Fibroblast of skin of abdomen (primary cell): ENCODE results near the gene DELE1.

Source experiments
- DNase-seq: peaks from one replicate; pipeline ENCODE4 v3.0.0-alpha.2; 2013

The DELE1 gene

DNA sequence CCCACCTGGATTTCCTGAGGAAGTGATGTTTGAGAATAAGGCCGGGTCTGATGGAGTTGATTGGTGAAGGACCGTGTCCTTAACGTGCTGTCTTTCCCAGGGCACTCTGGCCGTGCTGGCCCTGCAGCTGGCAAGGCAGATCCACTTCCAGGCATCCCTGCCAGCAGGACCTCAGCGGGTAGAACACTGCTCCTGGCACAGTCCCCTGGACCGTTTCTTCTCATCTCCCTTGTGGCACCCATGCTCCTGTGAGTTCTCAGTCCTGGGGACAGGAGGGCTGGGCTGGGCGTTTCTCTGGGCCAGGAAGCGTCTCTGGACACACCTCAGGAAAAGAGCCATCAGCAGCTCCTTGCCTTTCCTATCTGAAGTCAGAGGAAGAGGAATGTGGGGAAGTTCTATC is 4.4 kb downstream of the DELE1 start:
- DNase-seq = no peak

DNA sequence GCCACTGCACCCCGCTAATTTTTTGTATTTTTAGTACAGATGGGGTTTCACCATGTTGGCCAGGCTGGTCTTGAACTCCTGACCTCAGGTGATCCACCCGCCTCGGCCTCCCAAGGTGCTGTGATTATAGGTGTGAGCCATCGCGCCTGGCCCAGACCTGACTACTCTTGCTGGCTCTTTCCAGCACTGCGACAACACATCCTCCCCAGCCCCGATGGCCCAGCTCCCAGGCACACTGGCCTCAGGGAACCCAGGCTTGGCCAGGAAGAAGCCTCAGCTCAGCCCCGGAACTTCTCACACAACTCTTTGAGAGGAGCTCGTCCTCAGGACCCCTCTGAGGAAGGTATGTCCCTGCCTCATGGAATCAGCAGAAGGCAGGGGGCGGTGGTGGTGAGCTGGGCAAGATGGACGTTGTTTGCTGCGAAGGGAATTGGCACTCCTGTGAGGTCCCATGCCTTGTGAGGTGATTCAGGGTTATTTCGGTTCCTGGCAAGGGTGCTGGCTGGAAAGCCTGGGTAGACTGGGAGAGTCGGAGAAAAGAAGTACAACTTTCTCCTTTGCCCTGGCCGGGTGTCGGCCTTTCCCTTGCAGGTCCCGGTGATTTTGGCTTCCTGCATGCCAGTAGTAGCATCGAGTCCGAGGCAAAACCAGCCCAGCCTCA is 5.9 kb downstream of the DELE1 start:
- DNase-seq = no peak

DNA sequence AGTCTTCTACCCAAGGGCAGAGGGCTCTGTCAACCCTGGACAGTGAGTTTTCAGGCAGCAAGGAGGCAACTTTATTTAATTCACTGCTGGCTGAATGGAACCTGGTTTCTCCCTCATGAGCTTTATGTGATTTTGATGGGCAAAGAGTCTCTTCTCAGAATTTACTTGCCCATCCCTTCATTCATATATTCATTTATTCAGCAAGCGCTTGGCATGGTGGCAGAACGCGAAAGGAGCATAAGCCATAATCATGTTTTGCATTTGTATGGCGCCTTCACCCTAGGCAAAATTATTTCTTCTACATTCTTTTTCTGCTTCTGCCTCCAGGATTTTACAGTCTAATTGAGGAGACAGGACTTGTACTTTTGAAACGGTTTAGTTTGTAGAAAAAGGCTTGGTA is 8.0 kb downstream of the DELE1 start:
- no peak for DNase-seq

DNA sequence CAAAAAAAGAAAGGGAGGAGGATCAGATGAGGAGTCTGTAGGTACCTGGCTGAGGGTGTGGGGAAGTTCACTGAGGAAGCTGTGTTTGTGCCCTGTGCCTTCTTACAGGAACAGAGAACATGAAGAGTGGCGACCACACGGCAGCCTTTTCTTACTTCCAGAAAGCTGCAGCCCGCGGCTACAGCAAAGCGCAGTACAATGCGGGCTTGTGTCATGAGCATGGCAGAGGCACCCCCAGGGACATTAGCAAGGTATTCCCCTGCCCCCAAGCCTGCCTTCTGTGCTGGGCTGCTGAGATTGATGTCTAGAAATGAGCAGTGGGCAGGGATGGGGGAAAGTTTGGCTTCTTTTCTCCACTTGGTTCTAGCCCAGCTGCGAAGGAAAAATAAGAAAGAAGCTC is 9.5 kb downstream of the DELE1 start:
- DNase-seq = no peak

DNA sequence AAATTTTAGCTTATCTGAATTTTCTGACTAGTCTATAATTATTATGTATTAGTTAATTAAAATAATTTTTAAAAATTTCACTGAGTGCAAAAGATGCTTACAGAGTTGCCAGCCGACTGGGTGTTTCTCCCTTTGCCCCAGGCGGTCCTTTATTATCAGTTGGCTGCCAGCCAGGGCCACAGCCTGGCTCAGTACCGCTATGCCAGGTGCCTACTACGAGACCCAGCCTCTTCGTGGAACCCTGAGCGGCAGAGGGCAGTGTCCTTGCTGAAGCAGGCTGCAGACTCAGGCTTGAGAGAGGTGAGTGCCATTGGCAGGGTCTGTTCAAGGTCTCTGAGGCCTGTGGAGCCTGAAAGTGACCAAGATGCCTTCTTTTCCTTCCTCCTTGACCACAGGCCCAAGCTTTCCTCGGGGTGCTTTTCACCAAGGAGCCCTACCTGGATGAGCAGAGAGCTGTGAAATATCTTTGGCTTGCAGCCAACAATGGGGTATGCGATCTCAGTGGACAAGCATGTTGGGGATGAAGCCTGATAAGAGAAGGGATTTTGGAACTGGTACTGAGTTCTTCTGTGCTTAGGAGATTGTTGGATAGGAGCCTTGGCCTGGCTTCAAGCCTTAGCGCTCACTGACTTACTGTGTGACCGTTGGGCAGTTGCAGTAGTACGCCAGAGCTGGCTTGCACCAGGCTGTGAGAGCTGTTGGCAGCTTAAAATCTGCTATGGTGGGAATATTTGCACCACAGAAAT is 10.6 kb downstream of the DELE1 start:
- no peak for DNase-seq

DNA sequence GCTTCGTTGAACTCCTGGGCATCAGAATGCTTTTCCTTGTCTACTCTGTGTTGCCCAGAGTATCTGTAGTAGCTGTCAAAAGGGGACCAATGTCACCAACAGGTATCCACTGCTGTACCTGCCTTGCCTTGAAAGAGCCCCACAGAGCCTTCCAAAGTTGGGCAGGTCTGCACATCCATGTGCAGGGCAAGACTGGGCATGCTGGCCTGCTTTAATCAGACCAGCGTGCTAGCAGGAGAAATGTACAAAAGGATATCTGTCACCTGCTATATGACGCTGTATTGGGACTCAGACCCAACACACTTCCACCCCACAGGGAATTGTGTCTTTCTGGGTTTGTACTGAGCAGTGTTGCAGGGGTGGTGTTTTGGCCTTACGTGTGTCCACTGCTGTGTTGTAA is 11.9 kb downstream of the DELE1 start:
- DNase-seq = no peak

DNA sequence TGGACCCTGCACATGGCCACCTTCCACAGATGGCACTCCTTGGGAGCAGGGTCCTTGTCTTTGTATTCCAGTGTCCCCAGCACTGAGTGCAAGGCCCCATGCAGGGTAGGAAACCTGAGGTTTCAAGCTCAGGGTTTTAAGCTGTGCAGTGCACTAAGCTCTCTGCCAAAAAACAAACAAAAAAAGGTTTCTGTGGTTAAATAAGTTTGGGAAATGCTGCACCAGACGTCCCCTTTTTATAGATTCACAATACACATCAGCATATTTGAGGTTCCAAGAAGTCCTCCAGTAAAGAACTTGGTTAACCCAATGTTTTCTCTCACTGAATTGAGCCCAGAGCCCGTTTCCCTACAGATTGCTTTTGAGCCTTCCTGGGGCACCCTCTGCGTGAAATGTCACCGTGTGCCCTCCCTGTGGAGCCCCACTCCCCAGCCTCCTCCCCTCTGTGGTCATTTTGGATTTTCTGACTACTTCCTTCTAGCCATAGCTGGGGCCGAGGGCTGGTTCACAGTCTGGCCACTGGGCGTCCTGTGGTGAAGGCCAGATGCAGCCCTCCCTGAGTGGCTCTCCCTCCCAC is 17.1 kb downstream of the DELE1 start:
- DNase-seq = no peak

DNA sequence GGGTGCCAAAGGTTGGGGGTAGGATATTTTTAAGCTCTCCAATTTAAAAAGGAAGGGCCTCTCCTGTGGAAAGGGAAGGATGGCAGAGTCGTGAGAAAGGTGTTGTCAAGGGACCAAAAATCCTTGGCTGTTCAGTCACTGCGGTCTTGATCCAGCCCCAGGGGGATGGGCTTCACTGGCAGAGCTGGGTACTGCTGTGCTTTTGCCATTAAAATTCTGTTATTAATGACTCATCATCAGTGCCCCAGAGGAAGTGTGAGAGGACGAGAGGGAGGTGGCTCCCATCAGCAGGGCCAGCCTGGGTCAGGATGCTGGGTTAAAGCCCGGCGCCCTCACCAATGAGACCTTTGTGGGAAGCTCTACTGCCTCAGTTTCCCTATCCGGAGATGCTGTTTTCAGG is 17.6 kb downstream of the DELE1 start:
- peak; percentile 13 for DNase-seq

DNA sequence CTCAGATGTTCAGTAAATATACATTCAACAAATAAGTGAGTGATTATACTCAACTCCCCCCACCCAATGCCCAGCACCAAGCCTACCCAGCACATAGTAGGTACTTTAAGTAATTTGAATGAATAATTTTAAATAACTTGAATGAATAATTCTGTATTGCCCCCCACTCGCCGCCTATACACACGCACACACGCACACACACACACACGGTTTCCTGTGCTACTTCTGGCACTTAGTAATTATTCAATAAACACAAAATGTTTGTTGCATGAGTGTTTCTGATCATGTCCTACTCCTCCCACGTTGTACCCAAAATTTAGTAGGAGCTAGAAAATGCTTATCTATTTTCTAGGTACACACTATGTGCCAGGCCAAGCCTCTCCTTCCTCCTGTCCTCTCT is 18.1 kb downstream of the DELE1 start:
- DNase-seq = no peak

DNA sequence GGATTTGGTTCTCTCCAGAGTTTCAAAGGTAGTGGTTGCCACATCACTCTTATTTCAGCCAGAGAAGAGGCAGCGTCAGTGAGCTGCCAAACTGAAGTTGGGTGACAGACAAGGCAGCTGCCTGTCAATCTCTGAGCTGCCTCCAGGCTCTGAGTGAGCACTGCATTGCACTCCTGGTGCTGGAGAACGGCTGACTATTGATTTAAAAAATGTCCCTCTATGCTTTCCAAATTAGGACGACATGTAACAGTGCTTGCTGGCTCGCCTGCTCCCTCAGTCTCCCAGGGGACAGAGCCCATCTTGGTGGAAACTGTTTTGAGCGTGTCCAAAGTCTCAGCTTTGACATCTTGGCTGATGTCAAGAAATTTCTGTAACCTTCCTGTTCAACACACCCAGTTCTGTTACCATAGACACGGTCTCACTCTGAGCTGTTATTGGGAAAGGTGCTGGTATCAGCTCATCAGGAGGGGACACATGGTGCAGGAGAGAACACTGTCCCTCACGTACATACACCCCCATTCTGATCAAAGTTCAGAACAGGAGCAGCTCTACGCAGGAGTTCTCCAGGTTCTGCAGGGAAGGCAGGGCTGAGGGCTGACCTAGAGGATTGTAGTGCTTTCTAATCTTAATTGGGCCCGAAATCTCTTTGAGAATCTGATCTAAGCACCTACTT is 18.6 kb downstream of the DELE1 start:
- DNase-seq = no peak

DNA sequence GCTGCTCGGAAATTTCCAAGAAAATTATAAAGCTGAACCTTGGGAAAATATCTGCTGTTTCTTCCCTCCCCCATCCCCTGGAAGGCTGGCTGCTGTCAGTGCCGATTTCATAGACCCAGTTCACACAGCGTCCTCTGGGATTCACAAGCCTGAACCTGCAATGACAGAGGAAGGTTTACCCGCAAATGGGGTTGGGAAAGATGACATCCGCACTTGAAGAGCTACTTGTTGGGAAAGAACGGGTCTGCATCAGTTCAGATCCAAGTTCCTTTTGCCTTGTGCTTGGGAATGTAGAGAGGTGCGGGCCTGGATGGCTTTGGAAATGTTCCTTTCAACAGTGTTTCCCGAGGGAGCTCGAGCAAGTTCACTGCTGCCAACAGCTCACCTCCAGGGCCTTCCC is 20.4 kb downstream of the DELE1 start:
- no peak for DNase-seq

DNA sequence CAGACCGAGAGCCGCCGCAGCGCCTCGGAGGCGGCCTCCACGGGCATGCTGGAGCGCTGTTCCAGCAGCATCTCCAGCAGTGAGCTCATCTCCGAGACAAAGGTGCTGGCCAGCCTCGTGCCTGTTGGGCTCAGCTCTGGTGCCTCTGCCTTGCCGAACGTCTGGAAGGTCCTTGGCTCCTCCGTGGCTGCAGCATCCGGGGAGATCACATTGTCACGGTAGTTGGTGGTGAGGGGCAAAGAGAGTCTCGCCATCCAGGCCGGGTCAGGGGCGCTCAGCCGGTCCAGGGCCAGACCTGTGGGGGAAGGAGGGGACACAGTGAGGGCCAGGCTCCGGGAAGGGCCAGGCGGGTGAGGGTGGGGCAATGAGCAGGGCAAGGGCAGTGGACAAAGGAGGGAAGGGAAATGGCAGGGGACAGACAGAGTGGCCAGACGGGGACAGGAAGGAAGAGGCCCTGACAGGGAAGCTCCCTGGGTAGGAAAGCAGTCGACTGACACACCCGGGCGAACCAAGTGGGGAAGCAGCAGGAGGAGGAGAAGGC is 21.9 kb downstream of the DELE1 start:
- no peak for DNase-seq

DNA sequence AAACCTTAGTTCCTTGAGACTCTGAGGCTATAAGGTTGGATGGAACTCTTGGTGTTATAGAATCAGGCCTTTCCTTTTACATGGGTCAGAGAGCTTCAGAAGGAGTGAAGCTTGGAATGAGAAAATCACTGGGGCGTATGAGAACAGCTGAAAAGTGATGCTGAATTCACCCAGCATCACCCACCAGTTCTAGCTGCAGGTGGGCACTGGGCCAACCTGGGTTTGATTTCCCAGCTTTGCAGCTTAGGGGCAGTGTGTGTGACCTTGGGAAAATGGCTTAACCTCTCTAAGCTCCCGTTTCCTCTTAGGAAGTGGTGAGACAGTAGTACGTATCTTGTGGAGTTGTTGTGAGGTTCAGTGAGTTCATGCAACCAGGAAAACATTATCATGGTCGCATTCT is 23.6 kb downstream of the DELE1 start:
- DNase-seq = no peak

DNA sequence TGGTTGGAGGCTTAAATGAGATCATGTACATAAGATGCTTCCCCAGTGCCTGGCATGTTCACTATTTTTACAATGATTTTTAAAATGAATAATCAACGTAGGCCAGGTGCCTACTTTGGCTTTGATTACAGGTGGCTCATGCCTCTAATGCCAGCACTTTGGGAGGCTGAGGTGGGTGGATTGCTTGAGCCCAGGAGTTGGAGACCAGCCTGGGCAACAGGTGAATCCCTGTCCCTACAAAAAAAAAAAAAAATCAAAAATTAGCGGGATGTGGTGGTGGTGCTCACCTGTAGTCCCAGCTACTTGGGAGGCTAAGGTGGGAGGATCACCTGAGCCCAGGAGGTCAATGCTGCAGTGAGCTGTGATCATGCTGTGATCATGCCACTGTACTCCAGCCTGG is 25.1 kb downstream of the DELE1 start:
- DNase-seq = no peak

DNA sequence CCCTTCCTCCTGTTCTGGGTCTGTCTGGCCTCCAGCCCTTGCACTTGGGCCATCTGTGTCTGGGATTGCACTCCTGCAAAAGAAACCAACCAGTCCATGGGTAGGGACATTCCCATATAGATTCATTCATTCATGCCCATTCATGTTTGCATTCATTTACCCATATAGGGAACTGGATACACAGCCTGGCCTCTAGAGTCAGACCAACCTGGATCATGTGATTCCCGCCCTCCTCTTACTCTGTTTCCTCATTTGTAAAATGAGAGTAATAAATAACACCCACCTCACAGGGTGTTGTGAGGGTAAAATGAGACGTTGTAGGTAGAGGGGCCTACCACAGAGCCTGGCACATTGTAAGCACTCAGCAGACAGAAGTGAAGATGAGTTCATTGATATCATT is 25.8 kb downstream of the DELE1 start:
- no peak for DNase-seq

DNA sequence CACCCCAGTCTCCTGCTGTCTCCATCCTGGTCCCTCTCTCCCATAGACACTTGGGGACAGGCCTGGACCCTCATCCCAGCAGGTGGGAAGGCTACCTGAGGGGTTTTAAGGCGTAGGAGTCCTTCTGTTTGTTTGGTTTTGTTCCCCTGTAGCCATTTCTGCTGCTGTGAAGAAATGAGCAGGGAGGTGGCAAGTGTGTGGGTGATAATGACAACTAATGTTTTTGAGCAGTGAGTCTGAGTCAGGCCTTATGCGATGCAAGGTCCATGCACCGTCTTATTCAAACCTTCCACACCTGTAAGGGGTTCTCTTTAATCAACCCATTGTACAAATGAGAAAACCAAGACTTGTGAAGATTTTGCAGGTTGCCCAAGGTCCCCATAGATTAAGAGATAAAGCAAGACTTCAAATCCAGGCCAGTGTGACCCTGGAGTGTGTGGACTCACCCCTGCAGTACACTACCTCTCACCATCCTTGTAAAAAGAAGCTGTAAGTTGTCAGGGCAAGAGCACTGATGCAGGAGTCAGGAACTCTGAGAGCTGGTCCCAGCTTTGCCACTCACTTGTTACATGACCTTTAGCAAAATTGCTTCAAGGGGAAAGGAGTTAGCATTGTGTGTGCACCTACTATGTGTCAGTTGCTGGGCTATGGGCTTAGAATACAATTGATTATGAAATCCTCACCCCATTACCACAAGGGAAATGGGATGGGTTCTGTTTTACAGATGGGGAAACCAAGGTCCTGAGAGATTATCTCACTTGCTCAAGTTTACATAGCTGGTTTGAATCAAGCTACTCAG is 26.7 kb downstream of the DELE1 start:
- DNase-seq = no peak

DNA sequence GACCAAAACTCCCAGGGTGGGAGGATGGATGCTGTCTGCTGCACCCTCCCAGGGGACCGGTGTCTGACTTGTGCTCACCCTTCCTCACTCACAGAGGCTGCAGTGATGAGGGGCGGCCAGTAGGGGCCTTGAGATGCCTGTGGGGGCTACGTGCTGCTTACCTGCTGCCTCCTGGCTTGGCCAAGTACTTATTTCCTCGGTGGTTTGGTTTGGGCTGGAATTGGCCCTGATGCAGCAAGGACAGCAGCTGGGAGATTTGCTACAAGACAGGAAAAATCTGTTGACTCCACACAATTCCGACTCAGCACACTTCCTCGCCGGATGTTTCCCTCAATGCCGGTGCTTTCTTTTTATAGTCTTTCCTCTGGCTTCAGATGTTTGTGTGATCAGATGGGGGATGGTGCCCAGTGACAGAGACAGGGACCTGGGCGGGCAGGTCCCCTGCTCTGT is 27.7 kb downstream of the DELE1 start:
- no peak for DNase-seq

DNA sequence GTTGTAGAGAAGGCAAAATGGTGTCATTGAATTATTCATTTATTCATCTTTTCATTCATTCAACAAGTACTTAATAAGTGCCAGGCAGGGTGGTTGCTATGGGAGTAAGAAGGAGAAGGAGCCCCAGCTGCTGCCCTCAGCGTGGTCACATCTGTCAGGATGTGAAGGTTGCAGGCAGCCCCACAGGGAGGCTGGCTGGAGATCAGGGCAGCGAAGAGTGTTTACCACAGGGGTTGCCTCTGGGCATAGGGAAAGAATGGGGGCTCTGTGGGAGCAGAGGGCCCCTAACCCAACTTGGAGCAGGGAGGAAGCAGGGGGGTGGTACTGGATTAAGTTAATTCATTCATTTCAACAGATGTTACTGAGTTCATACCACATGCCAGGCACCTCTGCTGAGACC is 28.3 kb downstream of the DELE1 start:
- no peak for DNase-seq

DNA sequence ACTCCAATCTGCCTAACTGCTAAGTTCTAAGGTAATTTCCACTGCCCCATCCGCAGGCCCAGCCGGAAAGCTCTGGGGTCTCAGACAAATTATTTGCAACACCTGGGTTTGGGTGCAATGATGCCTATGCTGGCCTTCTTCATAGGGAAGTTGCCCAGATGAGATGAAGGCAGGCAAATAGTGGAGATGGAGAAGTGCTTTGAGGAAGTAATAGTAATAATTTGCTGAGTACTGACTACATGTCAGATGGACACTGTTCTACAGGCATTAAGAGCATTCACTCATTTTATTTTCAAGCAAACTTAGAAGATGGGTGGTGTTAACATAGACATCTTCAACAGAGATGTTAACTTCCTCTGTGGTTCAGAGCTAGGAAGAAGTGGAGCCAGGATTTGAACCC is 30.5 kb downstream of the DELE1 start:
- no peak for DNase-seq

DNA sequence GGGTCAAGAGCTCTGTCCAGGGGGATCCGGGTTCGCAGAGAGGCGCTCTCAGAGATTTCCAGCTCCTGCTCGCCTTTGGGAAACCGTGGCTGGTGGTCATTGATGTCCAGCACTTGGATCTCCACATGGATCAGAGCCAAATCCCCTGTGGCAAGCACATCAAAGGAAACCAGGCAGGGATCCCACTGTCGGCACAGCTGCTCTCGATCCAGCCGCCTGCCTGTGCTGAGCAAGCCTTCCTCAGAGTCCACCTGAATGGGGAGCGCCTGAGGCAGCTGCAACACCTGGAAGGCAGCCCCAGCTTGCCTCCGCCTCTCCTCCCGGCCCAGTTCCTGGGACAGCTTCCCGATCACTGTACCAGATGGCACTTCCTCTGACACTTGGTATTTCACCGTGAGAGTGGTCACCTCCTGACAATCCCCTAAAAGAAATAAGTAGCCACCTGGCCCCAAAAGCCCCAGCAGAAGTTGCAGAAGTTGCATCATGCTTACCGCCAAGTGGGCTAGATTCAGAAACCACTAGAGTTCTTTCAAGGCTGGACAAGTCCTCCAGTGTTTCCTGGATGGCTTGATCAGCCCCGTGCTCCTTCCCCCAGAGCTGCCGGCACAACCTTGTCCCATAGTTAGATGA is 33.8 kb downstream of the DELE1 start:
- no peak for DNase-seq

DNA sequence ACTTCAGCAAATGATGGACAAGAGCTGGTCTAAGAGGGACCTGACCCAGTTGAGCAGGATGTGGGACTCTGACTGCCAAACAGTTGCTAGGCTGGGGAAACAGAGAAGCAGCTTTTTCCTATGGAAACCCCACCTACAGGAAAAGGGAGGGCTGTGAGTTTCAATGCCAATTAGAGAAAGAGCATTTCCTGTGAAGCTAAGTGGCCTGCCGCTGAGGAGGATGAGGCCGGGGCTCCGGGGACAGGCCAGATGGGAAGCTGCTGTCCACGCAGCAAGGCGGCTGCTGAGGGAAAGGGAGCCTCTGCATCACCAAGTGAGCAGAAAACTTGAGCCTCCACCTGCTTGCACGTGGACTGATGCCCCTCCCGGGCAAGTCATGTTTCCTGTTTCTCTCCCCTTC is 34.4 kb downstream of the DELE1 start, which contains the start of gene PCDH12:
TSS of gene PCDH12 (minus strand) at position 90 of the 400 bp plus-strand sequence. CDS start 351 bp downstream, outside the sequence.
- no peak for DNase-seq
